ENCODE results near the gene TIAM1.

Gene TIAM1

GRCh38 chr21:31281561-31281960 is 62.5 kb downstream of the TIAM1 start:
- Mint-ChIP-seq H3K4me3 (no peak overlapping the region), H3K4me1 (no peaks in the 10 kb centered on the region), H3K27ac (no peak overlapping the region), H3K9me3 (peaks cover 0 to 2% of the 10 kb centered on the region in 2 donors), H3K36me3 (peaks cover 0 to 2% of the 10 kb centered on the region in 2 donors), H3K27me3 (no peaks in the 10 kb centered on the region)
- ATAC-seq (replicated peaks) (no peak), DNase-seq (no peak)

DNA sequence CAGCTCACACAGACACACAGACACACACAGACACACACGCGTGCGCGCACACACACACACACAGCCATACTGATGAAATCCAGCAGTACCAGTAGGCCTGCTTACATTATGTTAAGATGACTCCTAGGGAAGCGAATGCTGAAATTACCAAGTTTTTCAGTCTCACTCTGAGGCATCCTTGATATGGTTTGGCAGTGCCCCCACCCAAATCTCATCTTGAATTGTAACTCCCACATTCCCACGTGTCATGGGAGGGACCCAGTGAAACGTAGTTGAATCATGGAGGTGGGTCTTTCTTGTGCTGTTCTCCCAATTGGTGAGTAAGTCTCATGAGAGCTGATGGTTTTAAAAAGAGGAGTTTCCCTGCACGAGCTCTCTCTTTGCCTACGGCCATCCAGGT is 64.1 kb downstream of the TIAM1 start:
- H3K9me3 Mint-ChIP-seq = peaks cover 0 to 2% of the 10 kb centered on the region in 2 donors
- peaks cover 0 to 4% of the 10 kb centered on the region in 2 donors for H3K36me3 Mint-ChIP-seq
- no peaks in the 10 kb centered on the region for H3K27me3 Mint-ChIP-seq
- H3K4me3 Mint-ChIP-seq = no peak overlapping the region
- H3K27ac Mint-ChIP-seq = no peak overlapping the region
- DNase-seq (no peak), ATAC-seq (replicated peaks) (no peak)
- H3K4me1 Mint-ChIP-seq = no peaks in the 10 kb centered on the region

- peaks cover 0 to 2% of the 10 kb centered on the region in 2 donors for H3K9me3 Mint-ChIP-seq
- no peak overlapping the region for H3K27ac Mint-ChIP-seq
- no peak overlapping the region for H3K4me3 Mint-ChIP-seq
- no peaks in the 10 kb centered on the region for H3K4me1 Mint-ChIP-seq
- ATAC-seq (replicated peaks) (no peak), DNase-seq (no peak)
- no peaks in the 10 kb centered on the region for H3K27me3 Mint-ChIP-seq
- H3K36me3 Mint-ChIP-seq = peaks cover 0 to 4% of the 10 kb centered on the region in 2 donors
These were observed 64.8 kb downstream of the TIAM1 start for GRCh38 chr21:31279214-31279613.

DNA sequence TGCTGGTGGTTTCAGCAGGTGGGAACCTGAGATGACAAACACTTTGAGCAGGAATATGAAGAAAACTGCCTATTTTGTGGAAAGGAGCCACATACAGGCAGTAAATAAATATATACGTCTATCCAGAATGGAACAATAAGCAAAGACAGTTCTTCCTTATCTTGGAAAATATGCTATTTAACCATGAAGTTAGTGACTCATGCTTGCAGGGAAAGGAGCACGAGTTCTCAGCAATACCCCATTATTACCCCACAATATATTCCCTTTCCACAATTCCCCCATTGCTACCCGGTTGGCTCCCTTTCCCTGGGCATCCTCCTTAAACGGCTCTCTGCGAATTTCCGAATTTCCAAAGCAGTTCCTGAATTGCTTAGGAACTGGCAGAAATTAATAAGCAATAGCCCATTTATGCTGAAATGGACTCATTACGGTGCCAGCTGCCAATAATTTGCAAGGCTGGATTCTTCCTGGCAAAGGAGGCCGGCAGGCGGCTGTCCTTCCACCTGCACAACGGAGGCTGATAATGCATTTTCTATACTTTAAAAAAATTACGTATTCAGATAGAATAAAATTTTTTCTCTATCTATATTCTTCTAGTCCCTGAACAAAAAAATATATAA is 65.4 kb downstream of the TIAM1 start:
- DNase-seq (no peak), ATAC-seq (replicated peaks) (no peak)
- Mint-ChIP-seq H3K4me1 (no peaks in the 10 kb centered on the region), H3K27ac (no peak overlapping the region), H3K4me3 (no peak overlapping the region), H3K9me3 (peaks cover 0 to 2% of the 10 kb centered on the region in 2 donors), H3K27me3 (no peaks in the 10 kb centered on the region), H3K36me3 (peaks cover 2 to 6% of the 10 kb centered on the region in 2 donors)

DNA sequence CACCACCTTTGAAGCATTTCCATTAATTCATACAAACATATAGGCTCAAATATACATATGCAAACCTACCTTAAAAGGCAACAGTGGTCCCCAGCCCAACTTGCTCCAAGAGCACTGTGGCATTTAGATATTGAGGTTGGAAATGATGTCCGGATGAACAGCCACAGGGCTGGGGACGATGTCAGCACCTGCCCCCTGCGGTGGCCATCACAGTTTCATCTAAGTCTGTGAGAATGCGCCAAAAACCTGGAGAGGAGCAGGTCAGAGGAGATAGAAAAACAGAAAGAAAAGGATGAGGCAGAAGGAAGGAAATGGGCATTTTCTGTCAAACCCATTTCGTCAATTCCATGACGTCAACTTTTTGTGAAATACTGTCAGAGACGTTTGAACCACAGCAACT is 67.4 kb downstream of the TIAM1 start:
- Mint-ChIP-seq H3K27ac (no peak overlapping the region), H3K4me3 (no peak overlapping the region), H3K27me3 (no peaks in the 10 kb centered on the region), H3K9me3 (peaks cover 6% of the 10 kb centered on the region in 2 donors), H3K4me1 (peaks cover 2 to 5% of the 10 kb centered on the region in 2 donors), H3K36me3 (peaks cover 9 to 10% of the 10 kb centered on the region in 2 donors)
- no peak for DNase-seq
- ATAC-seq (replicated peaks) = no peak

DNA sequence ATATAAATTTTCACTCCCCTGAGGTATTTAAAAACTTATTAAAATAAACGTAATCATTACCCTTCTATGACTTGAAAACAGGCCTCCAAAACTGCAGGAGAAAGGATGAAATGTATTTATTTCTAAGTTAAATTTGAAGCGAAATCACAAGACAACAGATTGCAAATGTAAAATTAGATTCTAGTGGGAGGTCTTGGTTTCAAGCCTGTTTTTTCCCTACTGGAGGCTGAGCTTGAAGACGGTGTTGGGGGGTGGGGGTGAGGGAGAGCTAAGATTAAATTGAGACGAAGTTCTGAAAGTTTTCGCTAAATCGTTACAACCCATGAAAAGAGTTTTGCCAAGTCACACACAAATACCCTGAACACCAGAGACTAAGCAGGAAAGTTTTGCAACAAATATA is 68.2 kb downstream of the TIAM1 start:
- Mint-ChIP-seq H3K27ac (no peak overlapping the region), H3K4me3 (no peak overlapping the region), H3K36me3 (peaks cover 9% of the 10 kb centered on the region in 2 donors), H3K27me3 (no peaks in the 10 kb centered on the region), H3K4me1 (peaks cover 2 to 5% of the 10 kb centered on the region in 2 donors), H3K9me3 (peaks cover 5 to 6% of the 10 kb centered on the region in 2 donors)
- ATAC-seq (replicated peaks) (no peak), DNase-seq (no peak)

GRCh38 chr21:31273278-31273677 is 70.8 kb downstream of the TIAM1 start:
- Mint-ChIP-seq H3K36me3 (peaks cover 9 to 13% of the 10 kb centered on the region in 2 donors), H3K27ac (no peak overlapping the region), H3K27me3 (no peaks in the 10 kb centered on the region), H3K4me3 (no peak overlapping the region), H3K9me3 (peaks cover 5 to 6% of the 10 kb centered on the region in 2 donors), H3K4me1 (peaks cover 2 to 5% of the 10 kb centered on the region in 2 donors)
- ATAC-seq (replicated peaks) = peak; percentile 43 to 45
- no peak for DNase-seq

GRCh38 chr21:31268090-31268489 is 76.0 kb downstream of the TIAM1 start:
- Mint-ChIP-seq H3K36me3 (peaks cover 10 to 13% of the 10 kb centered on the region in 2 donors), H3K4me3 (no peak overlapping the region), H3K27ac (no peak overlapping the region), H3K9me3 (peaks cover 4 to 5% of the 10 kb centered on the region in 2 donors), H3K4me1 (peaks cover 7 to 9% of the 10 kb centered on the region in 2 donors), H3K27me3 (peaks cover 20 to 21% of the 10 kb centered on the region in 2 donors)
- no peak for ATAC-seq (replicated peaks)
- no peak for DNase-seq

- H3K27ac Mint-ChIP-seq = no peak overlapping the region
- ATAC-seq (replicated peaks) (no peak), DNase-seq (no peak)
- H3K9me3 Mint-ChIP-seq = peaks cover 3 to 4% of the 10 kb centered on the region in 2 donors
- peaks cover 7 to 9% of the 10 kb centered on the region in 2 donors for H3K4me1 Mint-ChIP-seq
- peaks cover 20 to 21% of the 10 kb centered on the region in 2 donors for H3K27me3 Mint-ChIP-seq
- no peak overlapping the region for H3K4me3 Mint-ChIP-seq
- peaks cover 10 to 11% of the 10 kb centered on the region in 2 donors for H3K36me3 Mint-ChIP-seq
These were observed 76.4 kb downstream of the TIAM1 start for GRCh38 chr21:31267644-31268043.

GRCh38 chr21:31266241-31266640 is 77.8 kb downstream of the TIAM1 start:
- no peak for ATAC-seq (replicated peaks)
- no peak overlapping the region for H3K27ac Mint-ChIP-seq
- H3K36me3 Mint-ChIP-seq = peaks cover 10 to 11% of the 10 kb centered on the region in 2 donors
- DNase-seq = no peak
- no peak overlapping the region for H3K4me3 Mint-ChIP-seq
- H3K4me1 Mint-ChIP-seq = peaks cover 7 to 9% of the 10 kb centered on the region in 2 donors
- peaks cover 20 to 21% of the 10 kb centered on the region in 2 donors for H3K27me3 Mint-ChIP-seq
- peaks cover 3 to 4% of the 10 kb centered on the region in 2 donors for H3K9me3 Mint-ChIP-seq

GRCh38 chr21:31265366-31266013 is 78.6 kb downstream of the TIAM1 start:
- no peak overlapping the region for H3K27ac Mint-ChIP-seq
- peaks cover 6 to 11% of the 10 kb centered on the region in 2 donors for H3K36me3 Mint-ChIP-seq
- peak in 1 of 2 donors; percentile 33 for ATAC-seq (replicated peaks)
- no peak for DNase-seq
- peaks cover 3 to 4% of the 10 kb centered on the region in 2 donors for H3K9me3 Mint-ChIP-seq
- peak overlapping the region in 1 of 2 donors; percentile 12 for H3K4me3 Mint-ChIP-seq
- H3K4me1 Mint-ChIP-seq = peaks cover 7 to 9% of the 10 kb centered on the region in 2 donors
- peaks cover 20 to 21% of the 10 kb centered on the region in 2 donors for H3K27me3 Mint-ChIP-seq

DNA sequence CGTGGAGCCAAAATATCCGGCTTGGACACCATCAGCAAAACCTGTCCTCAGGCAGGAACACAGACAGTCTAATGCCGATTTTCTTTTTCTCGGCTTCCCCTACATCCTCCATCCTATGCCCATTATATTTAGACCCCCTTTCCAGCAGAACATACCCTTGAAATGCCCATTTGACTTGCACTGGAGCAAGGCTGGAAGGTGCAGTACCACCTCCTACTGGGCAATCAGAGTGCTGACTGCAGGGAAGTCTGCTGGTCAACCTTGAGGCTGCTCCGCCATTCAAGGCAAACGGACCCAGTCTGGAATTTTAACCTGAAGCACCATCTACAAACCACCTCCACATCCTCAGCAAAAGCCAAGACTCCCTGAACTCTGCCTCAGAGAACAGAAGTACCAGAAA is 79.5 kb downstream of the TIAM1 start:
- no peak for DNase-seq
- Mint-ChIP-seq H3K9me3 (peaks cover 3 to 4% of the 10 kb centered on the region in 2 donors), H3K4me1 (peaks cover 7 to 9% of the 10 kb centered on the region in 2 donors), H3K27me3 (peaks cover 20 to 21% of the 10 kb centered on the region in 2 donors), H3K27ac (no peak overlapping the region), H3K4me3 (no peak overlapping the region), H3K36me3 (peaks cover 6 to 11% of the 10 kb centered on the region in 2 donors)
- no peak for ATAC-seq (replicated peaks)

- Mint-ChIP-seq H3K27ac (no peak overlapping the region), H3K4me1 (peaks cover 7 to 9% of the 10 kb centered on the region in 2 donors), H3K36me3 (peaks cover 6 to 11% of the 10 kb centered on the region in 2 donors), H3K27me3 (peaks cover 20 to 21% of the 10 kb centered on the region in 2 donors), H3K4me3 (no peak overlapping the region), H3K9me3 (peaks cover 3 to 4% of the 10 kb centered on the region in 2 donors)
- DNase-seq (no peak), ATAC-seq (replicated peaks) (no peak)
These were observed 81.3 kb downstream of the TIAM1 start for GRCh38 chr21:31262728-31263127.

DNA sequence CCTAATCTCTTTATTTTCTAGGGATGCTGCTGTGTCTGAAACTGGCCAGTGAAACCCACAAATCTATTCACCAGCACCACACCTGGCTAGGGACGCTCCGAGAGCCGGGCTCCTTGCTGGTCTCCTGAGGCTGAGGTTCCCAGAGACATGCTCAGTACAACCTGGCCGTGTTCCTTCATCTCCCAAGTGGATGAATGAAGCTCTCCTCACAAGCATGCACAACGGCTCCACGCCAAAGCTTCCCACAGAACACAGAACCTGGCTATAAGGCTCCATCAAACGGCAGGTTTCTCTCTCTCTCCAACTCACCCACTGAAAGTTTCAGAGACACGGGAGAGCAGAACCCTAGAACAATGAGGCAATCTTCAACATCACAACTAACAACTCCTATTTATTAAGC is 82.3 kb downstream of the TIAM1 start:
- peaks cover 6 to 11% of the 10 kb centered on the region in 2 donors for H3K36me3 Mint-ChIP-seq
- H3K4me1 Mint-ChIP-seq = peaks cover 9% of the 10 kb centered on the region in 2 donors
- no peak overlapping the region for H3K27ac Mint-ChIP-seq
- ATAC-seq (replicated peaks) = no peak
- H3K9me3 Mint-ChIP-seq = peaks cover 3 to 4% of the 10 kb centered on the region in 2 donors
- no peak for DNase-seq
- no peak overlapping the region for H3K4me3 Mint-ChIP-seq
- H3K27me3 Mint-ChIP-seq = peaks cover 20 to 21% of the 10 kb centered on the region in 2 donors

GRCh38 chr21:31260790-31261189 is 83.3 kb downstream of the TIAM1 start:
- Mint-ChIP-seq H3K4me1 (peaks cover 8 to 9% of the 10 kb centered on the region in 2 donors), H3K27me3 (peaks cover 12 to 17% of the 10 kb centered on the region in 2 donors), H3K36me3 (peaks cover 3 to 6% of the 10 kb centered on the region in 2 donors), H3K4me3 (no peak overlapping the region), H3K27ac (no peak overlapping the region), H3K9me3 (peaks cover 3 to 4% of the 10 kb centered on the region in 2 donors)
- DNase-seq (no peak), ATAC-seq (replicated peaks) (no peak)
